ENCODE data around the gene NOD1.

DNA sequence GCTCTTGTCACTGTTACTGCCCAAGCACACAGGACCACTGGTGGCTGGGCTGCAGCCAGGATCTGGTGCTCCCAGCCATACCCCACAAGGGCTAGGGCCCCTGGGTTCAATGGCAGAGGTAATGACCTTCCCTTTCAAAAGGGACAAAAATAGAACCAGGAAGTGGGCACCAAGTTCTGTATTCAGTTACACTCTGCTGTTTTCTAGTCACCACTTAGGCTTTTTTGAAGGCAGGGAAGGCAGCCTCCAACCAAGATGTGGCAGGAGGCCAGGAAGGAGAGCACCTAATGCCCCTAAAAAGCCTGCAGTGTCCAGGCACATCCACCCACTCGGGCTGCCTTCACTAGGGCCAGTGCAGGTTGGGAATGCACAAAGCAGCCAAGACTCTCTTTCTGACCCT is 47.8 kb downstream of the NOD1 start:
- TF ChIP-seq, protein P1, sequence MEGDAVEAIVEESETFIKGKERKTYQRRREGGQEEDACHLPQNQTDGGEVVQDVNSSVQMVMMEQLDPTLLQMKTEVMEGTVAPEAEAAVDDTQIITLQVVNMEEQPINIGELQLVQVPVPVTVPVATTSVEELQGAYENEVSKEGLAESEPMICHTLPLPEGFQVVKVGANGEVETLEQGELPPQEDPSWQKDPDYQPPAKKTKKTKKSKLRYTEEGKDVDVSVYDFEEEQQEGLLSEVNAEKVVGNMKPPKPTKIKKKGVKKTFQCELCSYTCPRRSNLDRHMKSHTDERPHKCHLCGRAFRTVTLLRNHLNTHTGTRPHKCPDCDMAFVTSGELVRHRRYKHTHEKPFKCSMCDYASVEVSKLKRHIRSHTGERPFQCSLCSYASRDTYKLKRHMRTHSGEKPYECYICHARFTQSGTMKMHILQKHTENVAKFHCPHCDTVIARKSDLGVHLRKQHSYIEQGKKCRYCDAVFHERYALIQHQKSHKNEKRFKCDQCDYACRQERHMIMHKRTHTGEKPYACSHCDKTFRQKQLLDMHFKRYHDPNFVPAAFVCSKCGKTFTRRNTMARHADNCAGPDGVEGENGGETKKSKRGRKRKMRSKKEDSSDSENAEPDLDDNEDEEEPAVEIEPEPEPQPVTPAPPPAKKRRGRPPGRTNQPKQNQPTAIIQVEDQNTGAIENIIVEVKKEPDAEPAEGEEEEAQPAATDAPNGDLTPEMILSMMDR (IDR thresholded peaks at IDR 0.05; ENCODE audit: low read depth, low read length) = no peak
- TF ChIP-seq EZH2phosphoT487 (IDR thresholded peaks at IDR 0.05; ENCODE audit: low read depth) = no peak
